ENCODE measurements around the gene ENTPD8.
"Not testable (repeated sequence)": the region's sequence is repeated elsewhere in the genome, so short reads cannot be mapped to it uniquely, and the experiment has no call there.

ENTPD8 gene

GRCh38 chr9:137416006-137416562 is 25.1 kb downstream of the ENTPD8 start:
- DNase-seq (ENCODE audit: low read depth in 2 of 2, low spot score in 1 of 2): no peak

GRCh38 chr9:137415451-137415850 is 25.7 kb downstream of the ENTPD8 start:
- no peak for DNase-seq (ENCODE audit: low read depth in 2 of 2, low spot score in 1 of 2)

DNA sequence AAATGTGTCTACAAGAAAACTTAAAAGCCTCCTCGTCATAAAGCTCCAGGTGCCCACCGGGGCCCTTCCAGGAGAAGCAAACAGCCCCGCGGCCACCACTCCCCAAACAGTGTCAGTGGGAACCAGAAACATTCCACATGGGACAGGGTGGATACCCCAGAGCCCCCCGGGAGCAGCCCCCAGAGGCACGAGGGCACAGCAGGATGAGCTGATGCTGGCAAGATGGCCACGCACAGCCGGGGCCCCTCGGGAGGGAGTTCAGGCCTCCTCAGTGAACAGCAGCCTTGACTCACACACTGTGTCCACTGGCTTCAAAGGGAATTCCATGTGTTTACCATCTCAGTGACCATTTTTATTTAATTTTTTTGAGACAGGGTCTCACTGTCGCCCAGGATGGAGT is 28.7 kb downstream of the ENTPD8 start:
- DNase-seq (ENCODE audit: low read depth in 2 of 2, low spot score in 1 of 2): no peak

GRCh38 chr9:137411645-137412380 is 29.3 kb downstream of the ENTPD8 start:
- DNase-seq (ENCODE audit: low read depth in 2 of 2, low spot score in 1 of 2): peak in 1 of 2 donors; percentile 21

- DNase-seq (ENCODE audit: low read depth in 2 of 2, low spot score in 1 of 2): no peak
Observed at GRCh38 chr9:137411260-137411644, 29.9 kb downstream of the ENTPD8 start.

DNA sequence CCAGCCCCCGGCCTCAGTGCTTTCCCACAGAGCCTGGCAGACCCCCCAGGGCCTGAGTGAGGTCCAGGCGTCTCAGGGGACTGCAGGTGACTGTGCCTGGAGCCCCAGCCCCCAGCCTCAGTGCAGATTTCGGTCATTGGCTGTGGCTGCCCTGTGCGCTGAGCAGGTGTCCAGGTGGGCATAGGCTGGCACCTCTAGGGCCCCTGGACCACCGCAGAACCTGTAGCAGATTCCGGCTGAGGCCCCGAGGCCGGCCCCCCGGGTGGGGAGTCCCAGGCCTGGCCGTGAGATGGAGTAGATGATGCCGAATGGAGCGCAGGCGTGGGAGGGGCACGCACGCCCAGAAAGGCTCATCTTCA is 30.3 kb downstream of the ENTPD8 start:
- DNase-seq (ENCODE audit: low read depth in 2 of 2, low spot score in 1 of 2): no peak

DNA sequence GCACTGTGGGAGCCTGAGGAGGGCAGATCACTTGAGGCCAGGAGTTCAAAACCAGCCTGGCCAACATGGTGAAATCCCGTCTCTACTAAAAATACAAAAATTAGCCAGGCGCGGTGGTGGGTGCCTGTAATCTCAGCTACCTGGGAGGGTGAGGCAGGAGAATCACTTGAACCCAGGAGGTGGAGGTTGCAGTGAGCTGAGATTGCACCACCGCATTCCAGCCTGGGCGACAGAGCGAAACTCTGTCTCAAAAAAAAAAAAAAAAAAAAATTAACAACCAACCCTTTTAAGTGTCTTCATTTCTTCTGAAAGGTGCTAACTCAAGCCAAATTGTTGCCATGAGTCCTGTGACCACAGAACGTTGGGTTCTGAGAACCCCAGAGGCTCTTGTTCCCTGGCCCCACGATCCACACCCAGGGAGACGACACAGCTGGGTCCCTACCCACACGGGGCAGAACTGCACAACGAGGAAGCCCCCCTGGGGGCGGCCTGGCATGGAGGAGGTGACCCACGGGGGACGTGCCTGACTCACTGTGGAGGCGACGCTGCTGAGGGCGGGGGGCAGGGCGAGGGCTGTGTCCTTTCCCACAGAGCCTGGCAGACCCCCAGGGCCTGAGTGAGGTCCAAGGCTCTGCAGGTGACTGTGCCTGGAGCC is 30.8 kb downstream of the ENTPD8 start:
- DNase-seq (ENCODE audit: low read depth in 2 of 2, low spot score in 1 of 2): not testable (repeated sequence)

GRCh38 chr9:137409515-137409914 is 31.6 kb downstream of the ENTPD8 start:
- DNase-seq (ENCODE audit: low read depth in 2 of 2, low spot score in 1 of 2): no peak

DNA sequence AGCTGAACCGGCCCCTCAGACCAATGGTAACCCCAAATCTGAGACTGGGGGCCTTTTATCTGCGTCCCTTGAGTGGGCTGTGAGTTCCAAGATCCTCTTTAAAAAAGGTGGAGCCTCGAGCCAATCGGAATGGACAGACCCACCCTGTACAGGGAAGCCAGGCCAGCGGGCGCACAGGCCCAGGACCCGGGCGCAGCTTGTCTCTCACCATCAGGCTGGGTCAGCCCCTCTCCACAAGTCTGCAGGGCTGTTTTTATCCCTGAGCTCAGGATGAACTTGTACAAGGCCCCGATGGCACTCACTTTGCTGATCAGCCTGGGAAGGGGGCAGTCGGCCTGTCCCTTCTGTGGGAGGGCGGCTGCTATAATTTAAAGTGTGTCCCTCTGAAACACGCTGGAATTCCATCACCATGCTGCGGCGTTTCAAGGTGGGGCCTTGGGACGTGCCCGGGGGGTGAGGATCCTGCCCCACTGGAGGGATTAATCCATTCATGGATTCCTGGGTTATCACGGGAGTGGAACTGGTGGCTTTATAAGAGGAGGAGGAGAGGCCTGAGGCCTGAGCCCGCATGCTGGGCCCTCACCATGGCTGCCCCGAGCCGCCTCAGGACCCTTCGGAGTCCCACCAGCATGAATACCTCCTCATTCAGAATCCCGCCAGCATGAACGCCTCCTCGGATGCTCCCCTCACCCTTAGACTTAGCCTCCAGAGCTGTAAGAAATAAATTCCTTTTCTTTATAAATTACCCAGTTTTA is 32.3 kb downstream of the ENTPD8 start:
- no peak for DNase-seq (ENCODE audit: low read depth in 2 of 2, low spot score in 1 of 2)

DNA sequence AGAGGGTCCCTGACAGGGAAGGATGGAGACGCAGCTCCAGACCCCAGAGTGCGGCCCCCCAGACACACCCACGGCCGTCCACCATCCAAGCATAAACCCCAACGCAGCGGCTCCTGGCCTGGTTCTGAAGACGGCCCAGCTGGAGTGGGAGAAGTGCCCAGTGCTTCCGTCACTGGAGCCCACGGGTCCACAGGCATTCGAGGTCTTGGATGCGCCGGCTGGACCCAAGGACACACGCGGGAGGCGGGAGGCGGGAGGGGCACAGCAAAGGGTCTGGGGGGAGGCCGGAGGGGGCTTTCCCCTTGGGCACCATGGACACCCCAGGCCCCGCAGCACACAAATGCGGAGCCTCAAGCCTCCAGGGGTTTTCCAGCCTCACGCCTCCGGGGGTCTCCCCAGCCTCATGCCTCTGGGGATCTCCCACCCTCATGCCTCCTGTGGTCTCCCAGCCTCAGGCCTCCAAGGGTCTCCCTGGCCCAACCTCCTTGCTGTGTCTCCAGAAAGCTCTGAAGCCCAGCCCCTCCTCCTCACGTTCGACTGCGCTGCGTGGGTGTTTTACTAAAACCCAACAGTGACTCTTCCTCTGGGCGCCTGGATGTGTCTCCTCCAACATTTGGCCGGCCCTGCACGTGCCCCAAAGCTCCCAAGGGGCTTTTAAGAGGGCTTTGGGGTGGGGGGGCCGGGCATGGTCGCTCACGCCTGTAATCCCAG is 33.4 kb downstream of the ENTPD8 start:
- no peak for DNase-seq (ENCODE audit: low read depth in 2 of 2, low spot score in 1 of 2)

DNA sequence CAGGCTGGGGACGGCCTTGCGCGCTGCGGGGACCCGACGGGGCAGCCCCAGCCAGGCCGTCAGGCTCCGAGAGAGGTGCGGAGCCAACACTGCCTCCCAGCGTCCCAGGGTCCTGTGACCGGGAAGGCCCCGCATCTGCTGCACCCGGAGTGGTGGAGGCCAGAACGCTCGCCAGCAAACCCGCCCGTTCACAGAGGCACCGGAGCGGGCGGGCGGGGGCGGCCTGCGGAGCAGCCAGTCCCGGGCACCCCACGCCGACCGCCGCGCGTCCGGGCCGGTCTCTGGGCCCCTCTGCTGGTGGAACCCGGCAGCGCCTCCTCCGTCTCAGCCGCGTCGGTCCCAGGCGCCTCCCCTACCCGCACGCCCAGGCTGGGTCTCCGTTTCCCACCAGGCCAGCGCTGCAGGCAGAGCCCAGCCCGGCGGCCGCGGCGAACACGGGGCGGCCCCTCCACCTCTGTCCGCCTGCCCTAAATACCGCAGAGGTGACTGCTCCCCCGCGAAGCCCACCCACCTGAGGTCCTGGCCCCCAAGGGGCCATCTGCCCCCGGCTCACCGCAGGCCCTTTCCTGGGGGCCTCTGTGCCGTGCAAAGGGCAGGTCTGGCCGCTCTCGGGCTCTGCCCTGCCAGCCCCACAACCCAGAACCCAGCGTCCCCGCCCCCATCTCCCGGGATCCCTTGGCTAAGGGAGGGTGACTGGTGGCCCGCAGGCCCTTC is 34.1 kb downstream of the ENTPD8 start:
- peak in 1 of 2 donors; percentile 21 for DNase-seq (ENCODE audit: low read depth in 2 of 2, low spot score in 1 of 2)

DNA sequence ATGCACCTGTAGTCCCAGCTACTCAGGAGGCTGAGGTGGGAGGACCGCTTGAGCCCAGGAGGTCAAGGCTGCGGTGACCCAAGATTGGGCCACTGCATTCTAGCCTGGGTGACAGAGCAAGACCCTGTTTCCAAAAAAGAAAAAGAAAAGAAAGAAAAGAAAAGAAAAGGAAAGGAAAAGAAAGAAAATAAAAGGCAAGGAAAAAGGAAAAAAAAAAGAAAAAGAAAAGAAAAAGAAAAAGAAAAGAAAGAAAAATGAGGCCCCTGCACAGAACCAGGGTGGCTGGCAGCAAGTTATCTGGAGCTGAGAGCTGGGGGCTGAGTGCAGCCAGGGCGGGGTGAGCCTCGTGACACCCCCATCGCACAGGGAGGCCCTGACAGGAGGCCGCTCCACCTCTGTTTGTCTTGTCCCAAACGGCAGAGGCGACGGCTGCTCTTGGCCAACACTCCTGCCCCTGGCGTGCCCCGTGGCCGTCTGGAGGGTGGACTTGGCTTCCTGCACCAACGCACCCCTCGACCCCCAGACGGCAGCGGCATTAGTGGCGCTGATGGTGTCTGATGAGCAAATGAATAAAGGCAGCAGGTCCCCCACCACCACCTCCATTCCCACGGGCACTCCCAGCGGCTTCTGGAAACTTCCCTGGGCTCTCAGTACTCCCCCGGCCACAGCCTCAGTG is 34.9 kb downstream of the ENTPD8 start:
- DNase-seq (ENCODE audit: low read depth in 2 of 2, low spot score in 1 of 2): no peak

- DNase-seq (ENCODE audit: low read depth in 2 of 2, low spot score in 1 of 2): no peak
Observed at GRCh38 chr9:137405677-137406081, 35.5 kb downstream of the ENTPD8 start.

DNA sequence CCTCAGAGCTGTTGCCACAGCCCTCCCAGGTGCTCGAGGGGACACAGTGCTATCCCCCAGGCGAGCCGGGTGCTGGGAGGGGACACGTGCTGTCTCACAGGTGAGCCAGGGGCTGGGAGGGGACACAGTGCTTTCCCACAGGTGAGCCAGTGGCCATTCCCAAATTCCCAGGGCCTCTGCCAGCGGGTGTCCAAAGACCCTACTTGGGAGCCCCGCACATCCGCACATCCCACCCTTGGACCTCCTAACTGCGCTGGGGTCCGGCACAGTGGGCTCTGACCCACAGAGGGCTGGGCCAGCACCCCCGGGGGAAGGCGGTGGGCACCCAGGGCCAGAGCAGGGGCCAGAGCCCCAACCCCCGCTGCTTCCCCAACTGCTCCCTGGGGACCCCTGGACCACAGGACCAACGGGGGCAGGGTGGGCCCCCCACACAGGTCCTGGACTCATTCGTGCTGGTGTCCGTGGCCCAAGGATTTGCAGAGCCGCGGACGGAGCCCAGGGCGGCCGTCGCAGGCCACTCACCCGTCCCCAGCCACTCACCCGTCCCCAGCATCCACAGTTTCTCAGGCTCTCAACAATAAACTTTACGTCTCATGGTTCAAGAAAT is 36.1 kb downstream of the ENTPD8 start:
- DNase-seq (ENCODE audit: low read depth in 2 of 2, low spot score in 1 of 2): no peak

GRCh38 chr9:137403269-137403668 is 37.9 kb downstream of the ENTPD8 start:
- no peak for DNase-seq (ENCODE audit: low read depth in 2 of 2, low spot score in 1 of 2)

- no peak for DNase-seq (ENCODE audit: low read depth in 2 of 2, low spot score in 1 of 2)
Observed at GRCh38 chr9:137402746-137403145, 38.4 kb downstream of the ENTPD8 start.

DNA sequence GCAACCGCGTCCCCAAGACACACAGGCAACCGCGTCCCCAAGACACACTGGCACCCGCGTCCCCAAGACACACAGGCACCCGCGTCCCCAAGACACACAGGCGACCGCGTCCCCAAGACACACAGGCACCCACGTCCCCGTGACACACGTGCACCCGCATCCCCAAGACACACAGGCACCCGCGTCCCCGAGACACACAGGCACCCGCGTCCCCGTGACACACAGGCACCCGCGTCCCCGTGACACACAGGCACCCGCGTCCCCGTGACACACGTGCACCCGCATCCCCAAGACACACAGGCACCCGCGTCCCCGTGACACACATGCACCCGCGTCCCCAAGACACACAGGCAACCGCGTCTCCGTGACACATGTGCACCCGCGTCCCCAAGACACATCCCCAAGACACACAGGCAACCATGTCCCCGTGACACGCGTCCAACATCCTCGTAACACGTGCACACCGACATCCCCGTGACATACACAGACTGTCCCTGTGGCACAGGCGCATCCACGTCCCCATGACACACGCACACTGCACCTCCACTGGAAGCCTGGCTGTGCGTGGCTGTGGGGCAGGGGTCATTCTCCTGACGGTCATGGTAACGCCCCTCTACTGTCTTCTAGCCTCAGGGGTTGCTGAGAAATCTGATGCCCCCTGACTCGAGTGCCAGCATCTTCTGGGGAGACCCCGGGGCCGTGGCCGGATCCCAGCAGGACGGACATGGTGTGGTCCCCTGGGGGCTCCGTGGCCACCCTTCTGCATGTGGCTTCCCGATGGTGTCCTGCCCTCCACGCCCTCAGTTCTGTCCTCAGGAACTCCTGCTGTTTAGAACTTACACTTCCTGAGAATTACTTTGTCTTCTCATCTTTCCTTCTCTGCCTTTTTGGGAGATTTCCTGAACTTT is 42.3 kb downstream of the ENTPD8 start:
- no peak for DNase-seq (ENCODE audit: low read depth in 2 of 2, low spot score in 1 of 2)

- no peak for DNase-seq (ENCODE audit: low read depth in 2 of 2, low spot score in 1 of 2)
Observed at GRCh38 chr9:137397675-137398423, 43.3 kb downstream of the ENTPD8 start.

Measured in stimulated activated CD8-positive, alpha-beta memory T cell treated with anti-CD3 and anti-CD28 coated beads, Interleukin-4, amount 100 ng/mL, for 1 hour (primary cell).